GM19238 (cell line): ENCODE results near the gene PGLYRP4.

Experiments
- DNase-seq: peaks from one replicate; pipeline ENCODE4 v3.0.0; 2011; ENCODE audit warnings: low spot score; ENCODE audit not compliant: insufficient read length

PGLYRP4 gene

GRCh38 chr1:153348511-153349362 is at the start of gene PGLYRP4:
Gene PGLYRP4 (minus strand): TSS chr1:153348841. CDS start chr1:153347932, 909 bp downstream.
- DNase-seq = no peak

- DNase-seq = no peak
Observed at GRCh38 chr1:153397924-153398651, 49.4 kb upstream of the PGLYRP4 start.

GRCh38 chr1:153397051-153397923 is 48.6 kb upstream of the PGLYRP4 start:
- DNase-seq = no peak

- DNase-seq = no peak
Observed at GRCh38 chr1:153396461-153396860, 47.8 kb upstream of the PGLYRP4 start.

- DNase-seq = no peak
Observed at GRCh38 chr1:153395776-153396175, 47.1 kb upstream of the PGLYRP4 start.

GRCh38 chr1:153395136-153395685 is 46.6 kb upstream of the PGLYRP4 start:
- DNase-seq = no peak

- DNase-seq = no peak
Observed at GRCh38 chr1:153394391-153394790, 45.8 kb upstream of the PGLYRP4 start.

- no peak for DNase-seq
Observed at GRCh38 chr1:153393926-153394325, 45.3 kb upstream of the PGLYRP4 start.

GRCh38 chr1:153392822-153393221 is 44.2 kb upstream of the PGLYRP4 start:
- no peak for DNase-seq

GRCh38 chr1:153392258-153392657 is 43.6 kb upstream of the PGLYRP4 start:
- no peak for DNase-seq

- DNase-seq = no peak
Observed at GRCh38 chr1:153390938-153391710, 42.5 kb upstream of the PGLYRP4 start, which contains the start of gene S100A8. Gene S100A8 (minus strand): TSS chr1:153391073. CDS start chr1:153390535, 538 bp downstream.

- no peak for DNase-seq
Observed at GRCh38 chr1:153389973-153390879, 41.6 kb upstream of the PGLYRP4 start.

GRCh38 chr1:153389401-153389800 is 40.8 kb upstream of the PGLYRP4 start:
- DNase-seq = no peak

GRCh38 chr1:153387785-153388184 is 39.1 kb upstream of the PGLYRP4 start:
- DNase-seq = no peak

- DNase-seq = no peak
Observed at GRCh38 chr1:153387001-153387400, 38.4 kb upstream of the PGLYRP4 start.

GRCh38 chr1:153386500-153386901 is 37.9 kb upstream of the PGLYRP4 start:
- no peak for DNase-seq

GRCh38 chr1:153384958-153385580 is 36.4 kb upstream of the PGLYRP4 start:
- DNase-seq = no peak

GRCh38 chr1:153380711-153381110 is 32.1 kb upstream of the PGLYRP4 start:
- DNase-seq = no peak

- no peak for DNase-seq
Observed at GRCh38 chr1:153379591-153379990, 30.9 kb upstream of the PGLYRP4 start.
